NCI-H2227 (cell line): ENCODE results near the gene BHMT2.

Source experiments
- DNase-seq: peaks from one replicate; lab custom pipeline; 2025; ENCODE audit not compliant: unreplicated experiment; lab: John Stamatoyannopoulos, UW

BHMT2 gene

GRCh38 chr5:79112703-79113058 lies 43.1 kb downstream of the BHMT2 start:
- DNase-seq = no peak

- DNase-seq = no peak
Measured at GRCh38 chr5:79119486-79119885, 49.9 kb downstream of the BHMT2 start.

GRCh38 chr5:79120221-79120620 lies 50.7 kb downstream of the BHMT2 start:
- no peak for DNase-seq

- no peak for DNase-seq
Measured at GRCh38 chr5:79122973-79123372, 53.4 kb downstream of the BHMT2 start.

GRCh38 chr5:79124607-79125006 lies 55.0 kb downstream of the BHMT2 start:
- no peak for DNase-seq

GRCh38 chr5:79130781-79131180 lies 61.2 kb downstream of the BHMT2 start:
- no peak for DNase-seq

GRCh38 chr5:79133121-79133656 lies 63.6 kb downstream of the BHMT2 start:
- peak; percentile 48 for DNase-seq

- peak; percentile 69 for DNase-seq
Measured at GRCh38 chr5:79133657-79134451, 64.3 kb downstream of the BHMT2 start.

GRCh38 chr5:79135790-79136553 lies 66.4 kb downstream of the BHMT2 start:
- no peak for DNase-seq

GRCh38 chr5:79136618-79137017 lies 67.1 kb downstream of the BHMT2 start:
- no peak for DNase-seq
